H1 (cell line): ENCODE results near the gene STPG1. TPM values are rescaled to one million over a fixed set of nuclear protein-coding genes. Genes with fewer than 3 reads are reported as not detected.

ENCODE experiments used
- CTCF ChIA-PET: fragments of 300-600 bp; sonication (Branson Sonifier 250); formaldehyde crosslinking; loops from one replicate; lab custom pipeline; 2021; ENCODE audit not compliant: partially characterized antibody; lab: Charles Lee
- POLR2A ChIA-PET: fragments of 300-600 bp; sonication (Branson Sonifier 250); formaldehyde crosslinking; loops from one replicate; lab custom pipeline; 2021; ENCODE audit warnings: inconsistent platforms; ENCODE audit not compliant: partially characterized antibody; lab: Charles Lee
- DNase-seq, 2 experiments: peaks; one replicate each; pipeline versions ENCODE4 v3.0.0 to v3.0.0-alpha.2; 2010 to 2022; ENCODE audit warnings: low spot score in 2 of 2, low read depth in 1 of 2, mixed read lengths in 1 of 2
- FAIRE-seq: peaks from 2 replicates; lab custom pipeline; 2011; peaks lifted over from hg19 to GRCh38; lab: Jason Lieb, UNC
- H2AFZ ChIP-seq: 2 replicates; pipeline ENCODE4 v1.8.1; 2012; ENCODE audit warnings: low read length, inconsistent platforms
- H2AK5ac ChIP-seq: 2 replicates; pipeline ENCODE4 v1.6.1; 2013; ENCODE audit warnings: low read depth, low read length
- H2BK120ac ChIP-seq: replicated peaks from 2 replicates; pipeline ENCODE3; 2013; ENCODE audit warnings: low read depth, low read length, inconsistent platforms
- H2BK12ac ChIP-seq: 2 replicates; pipeline ENCODE4 v1.6.1; 2013; ENCODE audit warnings: low read depth, low read length
- H2BK15ac ChIP-seq: 2 replicates; pipeline ENCODE4 v1.6.1; 2013; ENCODE audit warnings: low read length
- H2BK20ac ChIP-seq: 2 replicates; pipeline ENCODE4 v1.6.1; 2013; ENCODE audit warnings: low read length
- H2BK5ac ChIP-seq: 2 replicates; pipeline ENCODE4 v1.6.1; 2013; ENCODE audit warnings: low read depth, low read length
- H3K14ac ChIP-seq: 2 replicates; pipeline ENCODE4 v1.6.1; 2013; ENCODE audit warnings: inconsistent platforms; ENCODE audit not compliant: insufficient read length
- H3K18ac ChIP-seq: 2 replicates; pipeline ENCODE4 v1.6.1; 2013; ENCODE audit warnings: low read length; ENCODE audit errors: extremely low read depth
- H3K23ac ChIP-seq: 2 replicates; pipeline ENCODE4 v1.6.1; 2013; ENCODE audit warnings: inconsistent platforms; ENCODE audit not compliant: insufficient read length
- H3K23me2 ChIP-seq: 2 replicates; pipeline ENCODE4 v1.6.1; 2013; ENCODE audit warnings: low read depth, low read length
- H3K27ac ChIP-seq: 2 replicates; pipeline ENCODE4 v1.6.1; 2011; ENCODE audit warnings: low read depth, low read length, inconsistent platforms
- H3K27me3 ChIP-seq, 4 experiments: replicated peaks in 1 of 4; 1 replicate in 1 of 4; 2 replicates in 3 of 4; pipeline versions ENCODE4 v1.6.1 to v1.8.1; 2011 to 2013; ENCODE audit warnings: low read length in 3 of 4, mild to moderate bottlenecking in 3 of 4, inconsistent platforms in 2 of 4, mixed read lengths in 2 of 4, moderate library complexity in 1 of 4; ENCODE audit not compliant: control insufficient read depth in 3 of 4, insufficient read depth in 3 of 4; ENCODE audit errors: extremely low read depth in 1 of 4
- H3K36me3 ChIP-seq, 4 experiments: 2 replicates each; pipeline versions ENCODE4 v1.6.1 to v1.8.1; 2011 to 2013; ENCODE audit warnings: mild to moderate bottlenecking in 4 of 4, low read length in 3 of 4, moderate library complexity in 2 of 4, control low read depth in 1 of 4, inconsistent platforms in 1 of 4; ENCODE audit not compliant: insufficient read depth in 4 of 4, control insufficient read depth in 2 of 4
- H3K4ac ChIP-seq: replicated peaks from 2 replicates; pipeline ENCODE3; 2013; ENCODE audit warnings: low read length, low read depth, mixed read lengths, inconsistent platforms; ENCODE audit not compliant: insufficient read length
- H3K4me1 ChIP-seq, 4 experiments: replicated peaks in 1 of 4; 1 replicate in 1 of 4; 2 replicates in 3 of 4; pipeline versions ENCODE4 v1.6.1 to v1.8.1; 2011 to 2013; ENCODE audit warnings: low read length in 3 of 4, inconsistent platforms in 2 of 4, mixed read lengths in 1 of 4; ENCODE audit not compliant: insufficient read depth in 4 of 4, control insufficient read depth in 3 of 4
- H3K4me2 ChIP-seq, 2 experiments: 2 replicates each; pipeline versions ENCODE4 v1.6.1 to v1.8.1; 2011 to 2013; ENCODE audit warnings: low read depth in 2 of 2, low read length in 2 of 2, control low read depth in 1 of 2, inconsistent platforms in 1 of 2, mild to moderate bottlenecking in 1 of 2; ENCODE audit not compliant: insufficient read depth in 1 of 2
- H3K4me3 ChIP-seq, 4 experiments: fragments of 200-600, 300-600 bp in 1 of 4; sonication (generic), shearing (Covaris generic), sonication (Bioruptor Twin) in 1 of 4; 2 replicates each; pipeline versions ENCODE4 v1.5.1 to v1.8.1; 2011 to 2016; ENCODE audit warnings: low read length in 4 of 4, low read depth in 3 of 4, control low read depth in 2 of 4, inconsistent platforms in 2 of 4, mild to moderate bottlenecking in 2 of 4, mixed read lengths in 1 of 4, moderate library complexity in 1 of 4; ENCODE audit not compliant: insufficient read depth in 2 of 4; ENCODE audit errors: extremely low read depth in 1 of 4
- H3K56ac ChIP-seq: replicated peaks from 2 replicates; pipeline ENCODE3; 2013; ENCODE audit warnings: low read depth, mild to moderate bottlenecking, mixed read lengths, low read length, inconsistent platforms; ENCODE audit not compliant: insufficient read length
- H3K79me1 ChIP-seq: 2 replicates; pipeline ENCODE4 v1.6.1; 2013; ENCODE audit warnings: low read depth, low read length, control low read depth
- H3K79me2 ChIP-seq, 2 experiments: 2 replicates each; pipeline versions ENCODE4 v1.6.1 to v1.8.1; 2012 to 2013; ENCODE audit warnings: low read length in 2 of 2, mild to moderate bottlenecking in 2 of 2, inconsistent platforms in 1 of 2; ENCODE audit not compliant: insufficient read depth in 2 of 2, control insufficient read depth in 1 of 2
- H3K9ac ChIP-seq, 4 experiments: replicated peaks in 1 of 4; 1 replicate in 1 of 4; 2 replicates in 3 of 4; pipeline versions ENCODE4 v1.6.1 to v1.8.1; 2011 to 2013; ENCODE audit warnings: low read depth in 3 of 4, low read length in 3 of 4, control low read depth in 2 of 4, mild to moderate bottlenecking in 2 of 4, moderate library complexity in 2 of 4, inconsistent platforms in 1 of 4; ENCODE audit errors: extremely low read depth in 1 of 4
- H3K9me3 ChIP-seq, 2 experiments: 2 replicates each; pipeline versions ENCODE4 v1.6.1 to v1.8.1; 2012 to 2013; ENCODE audit warnings: mild to moderate bottlenecking in 2 of 2, moderate library complexity in 2 of 2, control low read depth in 1 of 2, inconsistent platforms in 1 of 2, low read depth in 1 of 2, low read length in 1 of 2, mixed read lengths in 1 of 2; ENCODE audit not compliant: insufficient read depth in 2 of 2
- H4K20me1 ChIP-seq, 2 experiments: replicated peaks in 1 of 2; 2 replicates each; pipeline versions ENCODE3 to v1.8.1; 2011 to 2013; ENCODE audit warnings: inconsistent platforms in 2 of 2, low read length in 2 of 2, mild to moderate bottlenecking in 1 of 2; ENCODE audit not compliant: insufficient read depth in 2 of 2, control insufficient read depth in 1 of 2
- H4K5ac ChIP-seq: 2 replicates; pipeline ENCODE4 v1.6.1; 2013; ENCODE audit warnings: low read length, low read depth, mixed read lengths, inconsistent platforms; ENCODE audit not compliant: insufficient read length
- H4K8ac ChIP-seq: 2 replicates; pipeline ENCODE4 v1.8.0; 2013; ENCODE audit warnings: mild to moderate bottlenecking, moderate library complexity, low read length, inconsistent platforms; ENCODE audit not compliant: insufficient read depth; ENCODE audit errors: extremely low read depth
- H4K91ac ChIP-seq: replicated peaks from 2 replicates; pipeline ENCODE3; 2013; ENCODE audit warnings: low read length, mixed read lengths, inconsistent platforms; ENCODE audit not compliant: insufficient read length
- CBX5 ChIP-seq: fragments of 300-800, 300-1000 bp; sonication (generic); IDR thresholded peaks from 2 replicates; pipeline ENCODE4 v1.7.1; 2016; ENCODE audit warnings: antibody characterized with exemption, low read length, low read depth
- CEBPB ChIP-seq: IDR thresholded peaks from 2 replicates; pipeline ENCODE4 v1.6.1; 2012; ENCODE audit warnings: low read depth, low read length
- EP300 ChIP-seq, 2 experiments: IDR thresholded peaks; 1 replicate in 1 of 2; 2 replicates in 1 of 2; pipeline ENCODE4 v1.6.1; 2011 to 2012; ENCODE audit warnings: low read depth in 2 of 2, low read length in 2 of 2, mild to moderate bottlenecking in 2 of 2, borderline replicate concordance in 1 of 2, inconsistent platforms in 1 of 2, moderate library complexity in 1 of 2
- HDAC6 ChIP-seq: IDR thresholded peaks from one replicate; pipeline ENCODE4 v1.7.1; 2012; ENCODE audit warnings: low read depth, mild to moderate bottlenecking, inconsistent platforms, low read length, moderate library complexity
- WGBS, 2 experiments: shearing (Covaris generic) in 1 of 2; methylation state at CpG; one replicate each; pipeline versions ENCODE4 v1.1.6 to v1.1.7; 2013 to 2015; ENCODE audit warnings: low lambda C conversion rate in 2 of 2, mixed read lengths in 2 of 2, inconsistent platforms in 1 of 2, low coverage in 1 of 2, missing lambda C conversion rate in 1 of 2; ENCODE audit not compliant: insufficient replicate concordance in 2 of 2, insufficient coverage in 1 of 2, insufficient read length in 1 of 2; ENCODE audit errors: extremely low coverage in 1 of 2, missing lambda C conversion rate in 1 of 2; 5-methylcytosine and 5-hydroxymethylcytosine counted together
- polyA plus RNA-seq, 7 experiments: library from polyadenylated mRNA; depleted of rRNA in 3 of 7; stranded (reverse) in 5 of 7; unstranded in 2 of 7; fragments of >200 nt in 5 of 7; fragments of 200-250 nt in 2 of 7; gene quantifications; 1 replicate in 5 of 7; 2 replicates in 1 of 7; 4 replicates in 1 of 7; pipeline versions ENCODE4 v1.2.1 to v1.2.3, GENCODE V29; 2011 to 2013; ENCODE audit warnings: missing spikeins in 2 of 7, mixed read lengths in 2 of 7
- total RNA-seq: library from RNA; stranded (reverse); fragmentation: NEBNext Ultra II Directional; extraction: Animal tissue kit (Norgen Biotek cat#: 25700); gene quantifications from 2 replicates; pipeline ENCODE4 v1.2.1, GENCODE V29; 2021

Gene STPG1
- total and polyA plus RNA-seq, 2 of the 8 experiments (the other 6 are each of a cell fraction or from before 2014, with no cell fraction given): 10.3 to 11.2 TPM

- no peaks in the 10 kb centered on the region for H3K79me2 ChIP-seq
- H3K36me3 ChIP-seq: no peaks in the 10 kb centered on the region; a peak in 1 of 8 replicates
- no peak overlapping the region for H2AK5ac ChIP-seq
- TF ChIP-seq CEBPB (no peak), CBX5 (no peak), HDAC6 (no peak), EP300 (IDR thresholded peaks at IDR 0.05; ENCODE audit: borderline replicate concordance in 1 of 2, low read depth in 2 of 2, low read length in 2 of 2) (no peak)
- DNase-seq (no peak), FAIRE-seq (no peak)
- no peaks in the 10 kb centered on the region for H4K20me1 ChIP-seq
- ChIA-PET POLR2A (no interaction called here), CTCF (interaction anchor here (0.9 to 2.2 kb wide), 9 partner anchors 9 to 166 kb away, joined by 3 to 11 read pairs (median 3); no protein-coding TSS in a partner anchor)
- no peak overlapping the region for H3K14ac ChIP-seq
- H3K4me1 ChIP-seq: no peaks in the 10 kb centered on the region; a peak in 2 of 7 replicates
- H3K9ac ChIP-seq: no peak overlapping the region
- H3K4me2 ChIP-seq: no peak overlapping the region
- H3K4ac ChIP-seq: no peak overlapping the region
- no peak overlapping the region for H4K5ac ChIP-seq
- no peak overlapping the region for H3K23ac ChIP-seq
- H2BK15ac ChIP-seq: peak overlapping the region; percentile 72; the same call in 1 of the 2 replicates
- H2BK5ac ChIP-seq: no peak overlapping the region
- H3K27ac ChIP-seq: no peak overlapping the region
- no peaks in the 10 kb centered on the region for H3K27me3 ChIP-seq
- H2AFZ ChIP-seq: no peak overlapping the region
- H3K4me3 ChIP-seq: no peak overlapping the region
- no peaks in the 10 kb centered on the region for H3K79me1 ChIP-seq
- H3K18ac ChIP-seq: no peak overlapping the region
- no peak overlapping the region for H2BK12ac ChIP-seq
- H2BK20ac ChIP-seq: no peak overlapping the region
- no peak overlapping the region for H3K56ac ChIP-seq
- WGBS, 2 experiments: 79% methylated on average over 2 of the region's 2 CpGs; no CpG with 5 or more reads in 1 of the 2 experiments
- no peak overlapping the region for H2BK120ac ChIP-seq
- no peaks in the 10 kb centered on the region for H3K23me2 ChIP-seq
- no peaks in the 10 kb centered on the region for H3K9me3 ChIP-seq
- H4K91ac ChIP-seq: no peak overlapping the region
- H4K8ac ChIP-seq: no peak overlapping the region
These were observed 49.0 kb downstream of the STPG1 start for GRCh38 chr1:24364605-24364974.
